ENCODE data around the gene FAM83B. TPM values are rescaled to one million over a fixed set of nuclear protein-coding genes. Genes with fewer than 3 reads are reported as not detected.
A peak's percentile ranks its signal among the peaks of the same experiment; 100 is the strongest.
"Not testable (repeated sequence)": the region's sequence is repeated elsewhere in the genome, so short reads cannot be mapped to it uniquely, and the experiment has no call there.

The FAM83B gene
- total RNA-seq, 1 donor from 2014 or later: 3.6 TPM

- DNase-seq (ENCODE audit: low spot score): no peak
Observed at GRCh38 chr6:54897462-54898189, 51.1 kb downstream of the FAM83B start.

- no peak for DNase-seq (ENCODE audit: low spot score)
Observed at GRCh38 chr6:54898767-54899166, 52.2 kb downstream of the FAM83B start.

GRCh38 chr6:54899442-54899841 is 52.9 kb downstream of the FAM83B start:
- no peak for DNase-seq (ENCODE audit: low spot score)

GRCh38 chr6:54899986-54900385 is 53.4 kb downstream of the FAM83B start:
- no peak for DNase-seq (ENCODE audit: low spot score)

- DNase-seq (ENCODE audit: low spot score): no peak
Observed at GRCh38 chr6:54900666-54901065, 54.1 kb downstream of the FAM83B start.

DNA sequence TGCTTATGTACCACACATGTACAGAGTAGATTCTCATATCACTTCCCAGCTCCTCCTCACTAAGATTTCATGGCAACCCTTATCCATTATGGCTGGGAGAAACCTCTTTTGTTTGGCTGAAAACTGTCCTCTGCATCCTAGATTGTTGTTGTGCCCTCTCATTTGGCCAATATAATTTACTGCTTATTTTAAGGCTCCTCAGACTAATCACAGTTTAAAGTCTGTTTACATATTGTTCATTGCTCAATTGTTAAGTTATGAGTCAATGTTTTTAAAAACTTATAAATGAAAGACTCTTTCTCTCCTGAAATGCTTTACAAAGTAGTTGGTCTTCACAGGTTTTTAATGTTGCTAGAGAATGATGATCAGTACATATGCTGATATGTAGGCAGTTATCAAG is 57.3 kb downstream of the FAM83B start:
- no peak for DNase-seq (ENCODE audit: low spot score)

- DNase-seq (ENCODE audit: low spot score): peak; percentile 9
Observed at GRCh38 chr6:54907355-54907754, 60.8 kb downstream of the FAM83B start.

- DNase-seq (ENCODE audit: low spot score): no peak
Observed at GRCh38 chr6:54909184-54909583, 62.6 kb downstream of the FAM83B start.

DNA sequence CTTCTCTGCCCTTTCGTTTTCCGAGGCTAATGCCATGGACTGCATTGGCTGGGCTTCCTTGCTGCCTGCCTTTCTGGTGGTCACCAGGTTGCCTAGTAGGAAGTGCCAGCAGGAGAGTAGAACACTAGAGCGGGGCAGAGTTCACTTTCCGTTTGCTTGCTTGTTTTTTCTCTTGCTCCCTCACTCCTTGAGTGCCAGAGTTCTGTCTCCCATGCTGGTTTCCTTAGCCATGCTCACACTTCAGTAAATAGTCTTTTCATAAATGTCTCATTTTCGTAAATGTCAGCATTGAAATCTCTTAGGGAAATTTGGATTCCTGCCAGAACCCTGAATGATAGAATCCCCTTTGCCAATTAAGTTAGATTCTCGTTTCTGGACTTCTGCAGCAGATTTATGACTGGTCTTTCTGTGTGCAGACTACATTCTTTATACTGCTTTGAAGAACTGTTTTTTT is 63.9 kb downstream of the FAM83B start:
- DNase-seq (ENCODE audit: low spot score): peak; percentile 71

DNA sequence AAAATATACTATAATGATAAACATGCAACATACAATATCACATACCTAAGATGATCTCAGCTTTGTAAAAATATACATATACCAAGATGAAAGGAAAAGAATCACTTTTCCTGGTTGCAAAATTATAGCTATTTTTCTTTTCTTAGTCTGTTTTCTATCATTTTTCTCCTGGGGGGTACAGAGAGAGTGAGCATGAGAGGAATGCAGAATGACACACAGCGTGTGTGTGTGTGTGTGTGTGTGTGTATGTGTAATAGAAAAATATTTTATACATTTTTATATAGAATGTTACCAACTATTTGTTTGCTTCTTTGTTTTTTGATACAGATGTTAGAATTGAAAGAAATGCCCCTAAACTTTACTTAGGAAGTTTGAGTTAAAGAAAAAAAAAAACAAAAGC is 64.3 kb downstream of the FAM83B start:
- DNase-seq (ENCODE audit: low spot score): peak; percentile 38

GRCh38 chr6:54913211-54913610 is 66.6 kb downstream of the FAM83B start:
- DNase-seq (ENCODE audit: low spot score): no peak

DNA sequence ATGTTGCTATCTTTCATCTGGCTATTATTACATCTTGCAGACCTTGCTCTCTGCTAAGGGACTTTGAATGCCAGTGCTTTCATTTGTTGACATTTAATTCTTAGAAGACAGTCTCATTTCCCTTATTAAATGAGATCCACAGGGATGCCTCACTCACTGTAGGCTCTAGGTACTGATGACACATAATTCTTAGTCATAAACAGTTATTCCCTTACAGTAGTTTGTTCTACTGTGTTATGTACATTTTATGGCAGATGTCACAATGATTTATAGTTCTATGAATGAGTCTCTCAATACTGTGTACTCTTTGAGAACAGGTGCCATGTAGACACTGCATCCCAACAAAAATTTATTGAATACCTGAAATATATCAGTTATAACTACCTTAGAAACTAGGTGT is 70.3 kb downstream of the FAM83B start:
- no peak for DNase-seq (ENCODE audit: low spot score)

- no peak for DNase-seq (ENCODE audit: low spot score)
Observed at GRCh38 chr6:54920628-54921027, 74.1 kb downstream of the FAM83B start.

DNA sequence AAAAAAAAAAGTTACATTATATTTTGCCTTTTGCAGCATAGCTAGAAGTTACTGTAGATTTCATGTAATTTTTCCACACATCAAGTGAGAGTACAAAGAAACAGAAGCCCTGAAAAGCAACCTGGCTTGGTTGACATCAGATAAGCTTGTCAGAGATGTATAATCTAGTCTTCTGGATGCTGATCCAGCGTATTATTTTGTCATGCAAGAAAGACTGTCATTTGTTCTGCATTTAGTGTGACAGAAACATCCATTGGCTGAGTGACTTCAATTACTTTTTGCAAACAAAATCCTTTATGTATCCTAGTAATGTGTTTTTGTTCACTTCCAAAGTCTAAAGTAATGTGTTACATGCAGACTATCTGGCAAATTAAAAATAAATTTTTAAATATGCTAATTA is 75.3 kb downstream of the FAM83B start:
- DNase-seq (ENCODE audit: low spot score): no peak

- DNase-seq (ENCODE audit: low spot score): no peak
Observed at GRCh38 chr6:54929245-54929909, 82.8 kb downstream of the FAM83B start.

- no peak for DNase-seq (ENCODE audit: low spot score)
Observed at GRCh38 chr6:54932622-54933021, 86.1 kb downstream of the FAM83B start.

DNA sequence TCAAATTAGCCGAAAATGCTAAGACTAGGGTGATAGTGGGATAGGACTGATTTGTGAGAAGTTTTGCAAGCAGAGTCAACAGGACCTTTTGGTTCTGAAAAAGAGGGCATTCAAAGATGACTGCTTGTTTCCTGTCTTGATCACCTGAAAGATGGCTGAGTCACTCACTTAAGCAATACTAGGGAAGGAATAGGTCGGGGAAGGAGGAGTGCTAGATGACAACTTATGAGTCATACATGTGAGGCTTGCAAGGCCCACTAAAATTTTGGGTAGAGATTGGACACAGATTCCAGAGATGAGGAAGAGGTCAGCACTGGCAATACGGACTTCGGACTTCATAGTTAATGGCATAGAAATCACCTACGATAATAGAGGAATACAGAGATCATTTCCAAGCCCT is 89.2 kb downstream of the FAM83B start:
- DNase-seq (ENCODE audit: low spot score): no peak

GRCh38 chr6:54937371-54937770 is 90.8 kb downstream of the FAM83B start:
- DNase-seq (ENCODE audit: low spot score): no peak

DNA sequence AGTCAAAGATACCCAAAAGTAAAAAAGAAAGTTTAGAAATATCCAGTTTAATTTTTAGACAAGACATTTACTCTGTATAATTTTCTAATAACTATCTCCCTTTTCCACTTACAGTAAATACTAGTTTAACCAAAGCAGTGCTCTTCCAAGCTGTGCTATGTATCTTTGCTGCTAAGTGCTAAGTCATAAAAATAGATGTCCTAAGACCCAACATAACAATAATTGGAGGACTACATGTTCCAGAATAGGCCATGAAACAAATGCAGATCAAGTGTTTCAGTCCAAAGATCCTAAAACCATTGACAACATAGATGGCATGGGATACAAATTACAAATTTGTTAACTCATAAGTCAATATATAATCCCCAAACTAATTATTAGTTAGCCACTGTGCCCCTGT is 111.1 kb downstream of the FAM83B start:
- no peak for DNase-seq (ENCODE audit: low spot score)

- DNase-seq (ENCODE audit: low spot score): no peak
Observed at GRCh38 chr6:54958446-54958845, 111.9 kb downstream of the FAM83B start.

DNA sequence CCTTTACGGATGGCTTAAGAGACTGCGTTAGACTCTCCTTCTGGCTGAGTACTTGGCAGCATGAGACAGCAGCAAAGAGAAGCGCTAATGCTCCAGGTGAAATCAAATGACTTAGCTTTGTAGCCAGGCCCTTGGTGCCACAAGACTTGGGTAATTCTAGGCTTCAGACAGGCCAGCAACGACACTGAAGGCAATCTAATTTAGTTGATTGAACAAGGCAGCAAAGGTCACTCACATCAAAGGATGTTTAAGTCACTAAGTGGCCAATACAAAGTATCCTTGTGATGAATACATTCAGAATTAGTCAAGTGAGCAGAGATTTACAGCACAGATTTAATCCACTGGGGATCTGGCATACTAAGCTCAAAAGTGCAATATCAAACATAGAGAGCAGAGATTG is 113.2 kb downstream of the FAM83B start:
- DNase-seq (ENCODE audit: low spot score): no peak

GRCh38 chr6:54961372-54961771 is 114.8 kb downstream of the FAM83B start:
- not testable (repeated sequence) for DNase-seq (ENCODE audit: low spot score)

- no peak for DNase-seq (ENCODE audit: low spot score)
Observed at GRCh38 chr6:54970337-54970736, 123.8 kb downstream of the FAM83B start.

All from umbilical cord (tissue), 2 donors.